ENCODE data around the gene FARP1. TPM values are rescaled to one million over a fixed set of nuclear protein-coding genes. Genes with fewer than 3 reads are reported as not detected.
"Not testable (repeated sequence)": the region's sequence is repeated elsewhere in the genome, so short reads cannot be mapped to it uniquely, and the experiment has no call there.

The FARP1 gene
- polyA plus RNA-seq, 4 donors, result 244 to 270 (median 266) TPM

DNA sequence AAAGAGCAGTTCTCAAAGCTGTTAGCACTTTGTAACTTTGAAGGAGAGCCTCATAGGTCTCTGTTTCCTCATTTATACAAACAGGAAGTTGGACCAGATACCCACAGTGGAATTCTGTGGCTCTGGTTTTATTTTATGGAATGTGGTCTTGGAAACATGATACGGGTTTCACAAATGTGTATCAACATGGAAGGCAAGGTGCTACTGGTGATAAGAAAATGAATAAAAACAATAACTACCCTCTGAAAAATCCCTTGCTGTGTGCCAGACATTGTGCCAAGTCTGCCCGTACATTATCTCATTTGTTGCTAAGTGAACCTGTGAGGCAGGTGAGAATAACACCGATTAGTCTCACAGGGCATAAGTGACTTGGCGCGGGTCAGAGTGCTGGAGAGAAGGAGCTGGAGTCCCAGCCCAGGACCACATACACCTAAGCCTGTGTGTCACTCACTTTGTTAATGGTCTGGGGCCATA is 79.2 kb downstream of the FARP1 start:
- DNase-seq (ENCODE audit: low read depth in 4 of 4, low spot score in 3 of 4), result no peak

GRCh38 chr13:98222816-98223215 is 79.9 kb downstream of the FARP1 start:
- no peak for DNase-seq (ENCODE audit: low read depth in 4 of 4, low spot score in 3 of 4)

DNA sequence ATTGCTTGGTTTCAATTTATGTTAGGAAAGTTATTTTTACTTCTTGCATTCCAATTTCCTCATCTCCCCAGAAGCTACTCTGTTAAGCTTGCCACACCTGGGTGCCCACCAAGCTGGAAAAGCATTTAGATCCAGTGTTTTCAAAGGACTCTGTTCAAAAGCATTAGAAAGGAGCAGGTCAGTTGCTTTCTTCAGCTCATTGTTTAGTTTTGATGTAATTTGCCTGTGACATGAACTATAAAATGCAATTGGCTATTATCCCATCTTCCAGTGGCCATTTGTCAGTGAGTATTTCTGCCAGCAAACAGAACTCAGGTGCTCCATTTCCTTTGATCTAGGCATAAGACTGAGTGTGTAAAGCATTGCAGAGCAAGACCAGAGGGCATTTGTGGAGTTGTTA is 80.8 kb downstream of the FARP1 start:
- DNase-seq (ENCODE audit: low read depth in 4 of 4, low spot score in 3 of 4), result no peak

GRCh38 chr13:98224557-98224956 is 81.7 kb downstream of the FARP1 start:
- no peak for DNase-seq (ENCODE audit: low read depth in 4 of 4, low spot score in 3 of 4)

DNA sequence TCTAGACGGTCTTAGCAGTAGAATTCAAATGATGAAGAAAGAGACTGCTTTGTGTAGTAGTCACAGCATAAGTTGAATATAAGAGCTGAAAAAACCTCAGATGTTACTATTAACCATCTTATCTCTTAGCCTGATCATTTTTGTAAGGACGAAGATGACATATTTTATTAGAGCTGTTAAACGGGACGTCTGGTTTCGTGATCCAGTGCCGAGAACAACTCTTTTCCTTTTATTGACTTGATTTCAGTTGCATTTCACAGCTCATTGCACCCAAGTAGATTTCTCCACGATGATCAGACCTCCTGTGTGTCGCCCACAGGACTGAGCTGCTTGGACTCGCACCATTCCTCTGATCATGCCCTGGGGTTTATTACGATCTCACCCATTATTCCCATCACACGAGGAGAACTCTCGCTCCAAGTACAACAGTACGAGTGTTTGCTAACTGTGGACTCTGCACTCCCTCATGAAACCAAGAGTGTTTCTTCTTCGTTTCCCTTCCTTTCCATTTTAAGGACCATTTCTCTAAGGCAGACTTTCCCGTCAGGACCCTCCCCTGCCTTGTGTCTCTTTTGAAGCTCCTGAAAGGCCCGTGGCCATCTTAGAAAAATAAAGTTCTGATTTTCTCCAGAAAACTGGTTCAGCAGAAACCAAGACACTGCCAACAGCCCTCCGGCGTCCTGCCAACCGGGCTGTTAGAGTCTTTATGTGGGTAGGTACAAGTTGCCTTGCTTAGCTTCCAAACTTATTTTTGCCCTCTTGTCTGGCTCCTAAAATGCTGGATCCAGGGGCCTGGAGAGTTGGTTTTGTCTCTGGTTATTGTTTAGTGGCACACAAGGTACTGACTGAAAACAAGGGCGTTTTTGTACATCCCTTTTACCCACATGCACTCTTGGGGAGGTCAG is 82.4 kb downstream of the FARP1 start:
- no peak for DNase-seq (ENCODE audit: low read depth in 4 of 4, low spot score in 3 of 4)

DNA sequence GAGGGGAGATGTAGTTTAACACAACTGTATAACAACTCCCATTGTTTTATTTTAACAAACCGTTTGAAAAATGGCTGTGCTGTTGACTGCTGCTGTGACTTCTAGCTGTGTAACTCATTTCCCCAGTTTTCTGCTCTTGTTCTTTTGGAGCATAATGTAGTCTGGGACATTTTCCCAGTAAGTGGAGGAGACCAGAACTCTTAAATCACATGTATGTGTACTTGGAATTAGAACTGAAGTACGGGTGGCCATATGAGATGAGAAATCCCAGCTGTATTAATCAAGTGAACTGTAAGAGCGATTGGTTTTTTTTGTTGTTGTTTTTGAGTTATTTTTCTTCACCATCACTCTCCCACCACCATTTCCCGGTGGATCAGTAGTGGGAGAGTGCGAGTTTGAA is 83.6 kb downstream of the FARP1 start:
- no peak for DNase-seq (ENCODE audit: low read depth in 4 of 4, low spot score in 3 of 4)

DNA sequence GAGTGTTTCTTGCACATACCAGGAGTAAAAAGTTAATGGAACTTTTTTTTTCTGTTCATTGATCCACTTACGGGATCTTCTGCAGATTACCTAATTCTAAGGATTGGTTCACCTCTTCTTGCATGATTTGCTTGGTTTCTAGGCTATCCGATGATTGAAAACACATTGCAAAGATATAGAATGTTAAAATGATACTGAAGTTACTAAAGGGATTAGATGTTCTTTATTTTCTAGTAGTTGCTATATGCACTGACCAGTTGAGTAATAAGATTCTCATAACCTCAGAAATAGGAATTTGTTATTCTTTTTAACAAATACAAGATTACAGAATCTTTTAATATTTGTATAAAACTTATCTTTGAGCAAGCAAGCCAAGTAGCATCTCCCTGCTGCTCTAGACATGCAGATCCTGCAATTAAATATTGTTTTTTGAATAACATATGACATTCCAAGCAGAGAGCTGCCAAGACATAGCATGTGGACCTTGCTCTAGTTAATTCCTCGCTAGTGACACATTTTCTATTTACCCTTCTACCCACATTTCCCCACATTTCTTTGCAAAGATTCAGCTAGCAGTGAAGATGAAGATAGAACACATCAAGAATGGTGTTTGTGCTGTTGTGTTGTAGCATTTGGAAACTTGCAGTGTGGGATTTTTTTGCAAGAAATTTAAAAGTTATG is 85.9 kb downstream of the FARP1 start:
- no peak for DNase-seq (ENCODE audit: low read depth in 4 of 4, low spot score in 3 of 4)

DNA sequence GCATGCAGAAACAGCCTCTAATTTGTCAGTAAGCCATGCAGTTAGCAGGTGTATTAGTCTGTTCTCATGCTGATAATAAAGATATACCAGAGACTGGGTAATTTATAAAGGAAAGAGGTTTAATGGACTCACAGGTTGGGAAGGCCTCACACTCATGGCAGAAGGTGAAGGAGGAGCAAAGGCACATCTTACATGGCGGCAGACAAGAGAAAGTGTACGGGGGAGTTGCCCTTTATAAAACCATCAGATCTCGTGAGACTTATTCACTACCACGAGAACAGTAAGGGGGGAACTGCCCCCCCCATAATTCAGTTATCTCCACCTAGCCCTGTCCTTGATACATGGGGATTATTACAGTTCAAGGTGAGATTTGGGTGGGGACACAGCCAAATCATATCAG is 87.9 kb downstream of the FARP1 start:
- not testable (repeated sequence) for DNase-seq (ENCODE audit: low read depth in 4 of 4, low spot score in 3 of 4)

DNA sequence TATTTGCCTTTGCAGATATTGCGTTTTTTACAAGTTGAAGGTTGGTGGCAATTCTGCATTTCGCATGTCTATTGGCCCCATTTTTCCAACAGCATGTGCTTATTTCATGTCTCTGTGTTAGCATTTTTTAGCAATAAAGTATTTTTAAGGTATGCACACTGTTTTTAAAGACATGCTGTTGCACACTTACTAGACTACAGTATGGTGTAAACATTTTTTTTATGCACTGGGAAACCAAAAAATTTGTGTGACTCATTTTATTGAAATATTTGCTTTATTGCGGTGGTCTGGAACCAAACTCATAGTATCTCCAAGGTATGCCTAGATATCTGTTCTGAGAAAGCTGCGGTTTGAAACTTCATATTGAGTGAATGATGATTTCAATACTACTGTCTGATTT is 89.6 kb downstream of the FARP1 start:
- DNase-seq (ENCODE audit: low read depth in 4 of 4, low spot score in 3 of 4), result no peak

DNA sequence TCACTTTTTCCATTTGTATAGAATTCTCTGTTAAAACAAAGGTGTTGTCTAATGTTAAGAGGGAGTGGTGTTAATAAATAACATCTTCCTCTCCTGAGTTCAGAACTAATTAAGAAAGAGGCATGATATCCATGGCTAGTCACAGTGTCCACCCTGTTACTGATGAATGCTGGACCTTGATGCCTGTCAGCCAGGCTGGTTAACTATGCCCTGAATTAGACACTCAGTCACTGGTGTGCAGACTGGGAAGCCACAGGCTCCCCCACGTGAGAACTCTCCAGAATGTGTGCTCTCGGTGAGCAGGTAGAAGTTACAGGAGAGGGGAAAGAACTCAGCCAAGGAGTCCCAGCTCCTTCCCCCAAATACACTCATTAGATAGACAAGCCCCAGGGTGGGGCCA is 90.2 kb downstream of the FARP1 start:
- DNase-seq (ENCODE audit: low read depth in 4 of 4, low spot score in 3 of 4), result no peak

- no peak for DNase-seq (ENCODE audit: low read depth in 4 of 4, low spot score in 3 of 4)
These were observed 91.5 kb downstream of the FARP1 start for GRCh38 chr13:98234348-98234747.

- no peak for DNase-seq (ENCODE audit: low read depth in 4 of 4, low spot score in 3 of 4)
These were observed 93.3 kb downstream of the FARP1 start for GRCh38 chr13:98236197-98236596.

GRCh38 chr13:98237331-98237730 is 94.4 kb downstream of the FARP1 start:
- no peak for DNase-seq (ENCODE audit: low read depth in 4 of 4, low spot score in 3 of 4)

DNA sequence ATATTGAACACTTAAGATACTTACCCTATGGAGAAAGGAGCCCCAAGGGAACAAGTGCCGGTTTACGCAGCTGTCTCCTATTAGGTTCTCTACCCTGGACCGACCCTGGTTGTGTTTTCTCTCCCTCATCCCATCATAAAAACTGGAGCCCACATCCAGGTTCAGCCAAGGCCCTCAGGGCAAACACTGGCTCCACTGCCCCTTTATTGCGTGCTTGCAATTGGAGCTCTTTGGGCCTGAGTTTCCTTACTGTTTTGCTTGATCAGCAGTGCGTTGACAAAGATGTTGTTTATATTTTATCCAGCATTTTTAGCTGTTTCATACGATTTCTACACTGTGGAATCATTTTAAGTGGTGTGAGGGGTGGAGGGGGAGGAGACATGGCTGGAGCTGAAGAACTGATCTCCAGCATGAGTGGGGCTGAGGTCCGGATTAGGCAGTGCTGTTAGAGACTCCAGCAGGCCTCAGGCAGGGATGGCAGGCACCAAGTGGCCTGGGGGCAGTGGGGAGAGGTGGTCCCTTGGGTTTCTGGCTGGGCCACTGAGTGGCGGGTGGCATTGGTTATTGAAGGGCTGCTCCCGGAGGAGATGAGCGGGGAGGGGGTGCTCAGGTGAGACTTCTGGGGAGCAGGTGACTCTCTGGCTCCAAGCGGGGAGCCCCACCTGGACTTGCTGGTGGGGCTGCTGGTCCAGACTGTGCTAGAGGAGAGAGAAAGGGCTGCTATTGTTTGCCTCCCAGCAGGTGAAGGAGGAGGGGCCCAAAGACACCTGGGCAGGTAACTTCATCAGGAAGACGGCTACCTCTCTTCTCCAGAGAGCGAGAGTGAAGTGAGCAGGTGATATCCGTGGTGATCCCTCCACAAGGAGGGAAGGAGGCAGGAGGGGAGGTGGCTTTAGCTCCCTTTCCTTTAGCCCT is 96.5 kb downstream of the FARP1 start:
- DNase-seq (ENCODE audit: low read depth in 4 of 4, low spot score in 3 of 4), result no peak

GRCh38 chr13:98240135-98240534 is 97.2 kb downstream of the FARP1 start:
- no peak for DNase-seq (ENCODE audit: low read depth in 4 of 4, low spot score in 3 of 4)

DNA sequence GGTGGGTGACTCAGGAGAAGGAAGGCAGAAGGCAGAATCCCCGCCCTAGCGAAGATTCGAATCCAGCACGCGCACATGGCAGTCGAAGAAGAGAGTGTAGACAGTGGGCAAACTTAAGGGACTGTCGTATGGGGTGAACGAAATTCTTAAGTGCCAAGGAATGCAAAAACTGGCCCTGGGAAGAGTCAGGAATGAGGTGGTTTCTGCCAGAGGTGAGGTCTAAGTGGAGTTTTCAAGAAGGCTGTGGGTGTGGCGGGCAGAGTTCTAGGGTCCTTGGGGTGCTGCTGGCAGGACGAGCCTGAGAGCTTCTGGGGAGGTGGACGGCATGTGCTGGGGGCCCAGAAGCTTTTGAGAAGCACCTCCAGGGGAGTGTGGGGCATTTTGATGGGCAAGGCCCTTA is 98.1 kb downstream of the FARP1 start:
- DNase-seq (ENCODE audit: low read depth in 4 of 4, low spot score in 3 of 4), result no peak

GRCh38 chr13:98241976-98242375 is 99.1 kb downstream of the FARP1 start:
- DNase-seq (ENCODE audit: low read depth in 4 of 4, low spot score in 3 of 4), result no peak

- no peak for DNase-seq (ENCODE audit: low read depth in 4 of 4, low spot score in 3 of 4)
These were observed 99.5 kb downstream of the FARP1 start for GRCh38 chr13:98242403-98242802.

DNA sequence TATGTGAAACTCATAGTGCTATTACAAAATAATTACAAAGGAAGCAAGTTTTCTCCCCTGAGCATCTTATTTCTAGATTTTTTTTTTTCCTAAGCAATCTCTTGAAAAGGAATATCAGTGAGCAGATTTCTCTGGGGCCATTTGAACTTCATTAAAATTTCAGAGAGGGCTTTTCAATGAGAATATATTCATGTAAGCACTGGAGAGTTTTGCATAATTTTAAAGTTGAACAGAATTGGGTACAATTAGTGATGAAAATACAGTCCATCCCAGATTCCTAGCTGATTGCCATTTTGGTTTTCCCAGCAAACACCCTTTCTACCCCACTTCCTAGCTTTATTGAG is 101.0 kb downstream of the FARP1 start:
- DNase-seq (ENCODE audit: low read depth in 4 of 4, low spot score in 3 of 4), result no peak

DNA sequence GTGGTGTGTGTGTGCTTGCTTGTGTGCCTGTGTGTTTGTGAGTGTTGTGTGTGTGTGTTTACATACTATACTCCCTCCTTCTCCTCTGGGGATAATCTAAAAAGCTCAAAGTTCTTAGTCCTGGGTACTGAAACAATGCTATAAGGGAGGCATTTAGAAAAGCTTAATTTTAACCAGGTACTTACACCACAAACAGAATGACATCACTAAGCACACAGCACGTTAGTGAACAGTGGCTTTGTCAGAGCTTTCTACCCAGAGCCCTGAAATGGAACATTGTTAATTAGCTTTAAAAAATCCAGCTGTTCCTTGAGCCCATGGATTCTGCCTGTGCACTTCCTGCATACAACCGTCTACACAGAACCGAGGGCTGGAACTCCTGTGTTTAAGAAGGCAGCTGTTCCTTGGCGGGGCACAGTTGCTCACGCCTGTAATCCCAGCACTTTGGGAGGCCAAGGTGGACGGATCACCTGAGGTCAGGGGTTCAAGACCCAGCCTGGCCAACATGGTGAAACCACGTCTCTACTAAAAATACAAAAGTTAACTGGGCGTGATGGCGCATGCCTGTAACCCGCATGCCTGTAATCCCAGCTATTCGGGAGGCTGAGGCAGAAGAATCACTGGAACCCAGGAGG is 103.8 kb downstream of the FARP1 start:
- no peak for DNase-seq (ENCODE audit: low read depth in 4 of 4, low spot score in 3 of 4)

DNA sequence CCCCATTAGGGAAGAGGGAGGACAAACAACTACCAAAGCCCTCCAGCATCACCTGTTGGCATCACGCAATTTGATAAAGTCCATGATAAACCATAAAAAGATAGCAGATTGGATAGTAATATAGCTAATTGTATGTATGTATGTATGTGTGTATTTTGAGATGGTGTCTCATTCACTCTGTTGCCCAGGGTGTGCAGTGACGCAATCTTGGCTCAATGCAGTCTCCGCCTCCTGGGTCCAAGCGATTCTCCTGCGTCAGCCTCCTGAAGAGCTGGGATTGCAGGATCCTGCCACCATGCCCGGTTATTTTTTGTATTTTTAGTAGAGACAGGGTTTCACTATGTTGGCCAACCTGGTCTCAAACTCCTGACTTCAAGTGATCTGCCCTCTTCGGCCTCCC is 108.8 kb downstream of the FARP1 start:
- no peak for DNase-seq (ENCODE audit: low read depth in 4 of 4, low spot score in 3 of 4)

Measured in right renal pelvis (tissue), 4 donors.